Ascending aorta (tissue), 2 donors: ENCODE results near the gene GALR2. TPM values are rescaled to one million over a fixed set of nuclear protein-coding genes. Genes with fewer than 3 reads are reported as not detected.
"Not testable (repeated sequence)": the region's sequence is repeated elsewhere in the genome, so short reads cannot be mapped to it uniquely, and the experiment has no call there.

ENCODE experiments used
- DNase-seq, 2 donors: peaks; one replicate each; pipeline ENCODE4 v3.0.0-alpha.2; 2019; ENCODE audit warnings: low spot score in 2 of 2
- H3K27ac ChIP-seq, 2 donors: fragments of 200-600 bp; sonication (generic); one replicate each; pipeline ENCODE4 v1.5.1; 2016 to 2017; ENCODE audit warnings: mild to moderate bottlenecking in 1 of 2
- H3K27me3 ChIP-seq: fragments of 200-600 bp; sonication (generic); one replicate; pipeline ENCODE4 v1.5.1; 2017
- H3K36me3 ChIP-seq, 2 donors: fragments of 200-600 bp; sonication (generic); one replicate each; pipeline ENCODE4 v1.5.1; 2016
- H3K4me1 ChIP-seq, 2 donors: fragments of 200-600 bp; sonication (generic); one replicate each; pipeline ENCODE4 v1.5.1; 2016 to 2017; ENCODE audit warnings: mild to moderate bottlenecking in 1 of 2
- H3K4me3 ChIP-seq, 2 donors: fragments of 200-600 bp; sonication (generic); one replicate each; pipeline ENCODE4 v1.5.1; 2016 to 2017; ENCODE audit warnings: mild to moderate bottlenecking in 1 of 2
- H3K9me3 ChIP-seq, 2 donors: fragments of 200-600 bp; sonication (generic); one replicate each; pipeline ENCODE4 v1.5.1; 2016
- intact Hi-C: fragments of 100-400 bp; cut with DNase I; formaldehyde crosslinking; loops from one replicate; pipeline ENCODE4 v1.15.1; 2023
- total RNA-seq: library from RNA; depleted of rRNA; stranded (reverse); fragments of >200 nt; gene quantifications from one replicate; pipeline ENCODE4 v1.1.0, GENCODE V29; 2016
- TF ChIP-seq, protein P1 (sequence below), 3 experiments: fragments of 200-600 bp in 2 of 3; fragments of 450-650 bp in 1 of 3; sonication (generic) in 2 of 3; IDR thresholded peaks; one replicate each; pipeline ENCODE4 v1.5.1; 2016 to 2019; ENCODE audit warnings: antibody characterized with exemption in 3 of 3, mild to moderate bottlenecking in 1 of 3, moderate library complexity in 1 of 3

The GALR2 gene
- total RNA-seq, 1 donor from 2014 or later: 2.3 TPM

DNA sequence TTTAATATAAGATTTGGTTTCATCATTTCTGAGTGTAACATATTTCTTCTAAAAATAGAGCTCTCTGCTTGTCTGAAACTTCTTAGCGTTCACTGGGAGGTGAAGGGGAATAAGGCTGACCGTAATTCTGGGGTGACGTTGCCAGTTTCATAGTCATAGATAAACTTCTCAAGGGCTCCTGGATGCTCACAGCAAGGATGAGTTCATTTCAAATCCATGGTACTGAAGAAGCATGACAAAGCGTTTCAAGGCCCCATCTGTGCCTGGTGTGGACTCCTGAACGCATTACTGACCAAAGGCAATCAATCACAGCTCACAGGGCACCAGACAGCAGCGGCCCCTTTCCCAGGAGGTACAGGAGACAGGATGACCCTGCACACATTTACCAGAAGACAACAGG lies 35.5 kb upstream of the GALR2 start:
- no peak overlapping the region for H3K27ac ChIP-seq
- DNase-seq: no peak
- no peaks in the 10 kb centered on the region for H3K4me1 ChIP-seq
- TF ChIP-seq, protein P1, sequence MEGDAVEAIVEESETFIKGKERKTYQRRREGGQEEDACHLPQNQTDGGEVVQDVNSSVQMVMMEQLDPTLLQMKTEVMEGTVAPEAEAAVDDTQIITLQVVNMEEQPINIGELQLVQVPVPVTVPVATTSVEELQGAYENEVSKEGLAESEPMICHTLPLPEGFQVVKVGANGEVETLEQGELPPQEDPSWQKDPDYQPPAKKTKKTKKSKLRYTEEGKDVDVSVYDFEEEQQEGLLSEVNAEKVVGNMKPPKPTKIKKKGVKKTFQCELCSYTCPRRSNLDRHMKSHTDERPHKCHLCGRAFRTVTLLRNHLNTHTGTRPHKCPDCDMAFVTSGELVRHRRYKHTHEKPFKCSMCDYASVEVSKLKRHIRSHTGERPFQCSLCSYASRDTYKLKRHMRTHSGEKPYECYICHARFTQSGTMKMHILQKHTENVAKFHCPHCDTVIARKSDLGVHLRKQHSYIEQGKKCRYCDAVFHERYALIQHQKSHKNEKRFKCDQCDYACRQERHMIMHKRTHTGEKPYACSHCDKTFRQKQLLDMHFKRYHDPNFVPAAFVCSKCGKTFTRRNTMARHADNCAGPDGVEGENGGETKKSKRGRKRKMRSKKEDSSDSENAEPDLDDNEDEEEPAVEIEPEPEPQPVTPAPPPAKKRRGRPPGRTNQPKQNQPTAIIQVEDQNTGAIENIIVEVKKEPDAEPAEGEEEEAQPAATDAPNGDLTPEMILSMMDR (IDR thresholded peaks at IDR 0.05): no peak
- no peak overlapping the region for H3K4me3 ChIP-seq
- intact Hi-C loops: no loop called here
- no peaks in the 10 kb centered on the region for H3K27me3 ChIP-seq
- H3K9me3 ChIP-seq: no peaks in the 10 kb centered on the region
- H3K36me3 ChIP-seq: peaks cover 53 to 60% of the 10 kb centered on the region in 2 donors

DNA sequence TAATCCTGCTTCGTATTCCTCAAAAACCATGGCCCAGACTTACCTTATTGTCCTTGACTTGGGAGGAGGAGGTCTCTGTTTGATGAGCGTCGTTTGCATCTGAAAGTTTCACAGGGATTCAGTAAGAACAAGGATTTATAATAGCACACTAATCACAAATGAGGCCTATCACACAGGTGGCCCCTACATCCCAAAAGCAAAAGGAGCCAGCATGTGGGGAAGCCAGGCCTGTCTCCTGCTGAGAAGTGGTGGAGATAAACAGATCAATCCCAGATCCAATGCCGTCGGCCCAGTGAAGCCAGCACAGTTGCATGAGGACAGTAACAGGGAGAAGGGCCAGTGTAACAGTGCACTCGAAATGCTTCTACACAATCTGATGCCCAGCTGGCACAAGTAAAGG lies 34.2 kb upstream of the GALR2 start:
- H3K27me3 ChIP-seq: no peaks in the 10 kb centered on the region
- no peak overlapping the region for H3K4me3 ChIP-seq
- DNase-seq: no peak
- no peak overlapping the region for H3K27ac ChIP-seq
- H3K36me3 ChIP-seq: peaks cover 65 to 73% of the 10 kb centered on the region in 2 donors
- H3K4me1 ChIP-seq: no peaks in the 10 kb centered on the region
- intact Hi-C loops: no loop called here
- TF ChIP-seq, protein P1 (IDR thresholded peaks at IDR 0.05): no peak
- no peaks in the 10 kb centered on the region for H3K9me3 ChIP-seq

DNA sequence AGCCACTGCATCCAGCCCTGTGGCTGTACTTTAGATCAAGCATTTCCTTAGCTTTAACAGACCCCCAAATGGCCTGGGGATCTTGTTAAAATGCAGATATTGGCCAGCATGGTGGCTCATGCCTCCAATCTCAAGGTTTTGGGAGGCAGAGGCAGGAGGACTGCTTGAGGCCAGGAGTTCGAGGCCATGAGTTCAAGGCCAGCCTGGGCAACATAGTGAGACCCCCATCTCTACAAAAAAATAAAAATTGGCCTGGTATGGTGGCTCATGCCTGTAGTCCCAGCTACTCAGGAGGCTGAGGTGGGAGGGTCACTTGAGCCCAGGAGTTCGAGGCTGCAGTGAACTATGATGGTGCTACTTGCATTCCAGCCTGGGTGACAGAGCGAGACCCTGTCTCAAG lies 31.7 kb upstream of the GALR2 start:
- H3K9me3 ChIP-seq, intact Hi-C loops, H3K27me3 ChIP-seq, H3K27ac ChIP-seq, H3K4me3 ChIP-seq, DNase-seq, H3K4me1 ChIP-seq: not testable (repeated sequence)
- peaks cover 90 to 97% of the 10 kb centered on the region in 2 donors for H3K36me3 ChIP-seq

DNA sequence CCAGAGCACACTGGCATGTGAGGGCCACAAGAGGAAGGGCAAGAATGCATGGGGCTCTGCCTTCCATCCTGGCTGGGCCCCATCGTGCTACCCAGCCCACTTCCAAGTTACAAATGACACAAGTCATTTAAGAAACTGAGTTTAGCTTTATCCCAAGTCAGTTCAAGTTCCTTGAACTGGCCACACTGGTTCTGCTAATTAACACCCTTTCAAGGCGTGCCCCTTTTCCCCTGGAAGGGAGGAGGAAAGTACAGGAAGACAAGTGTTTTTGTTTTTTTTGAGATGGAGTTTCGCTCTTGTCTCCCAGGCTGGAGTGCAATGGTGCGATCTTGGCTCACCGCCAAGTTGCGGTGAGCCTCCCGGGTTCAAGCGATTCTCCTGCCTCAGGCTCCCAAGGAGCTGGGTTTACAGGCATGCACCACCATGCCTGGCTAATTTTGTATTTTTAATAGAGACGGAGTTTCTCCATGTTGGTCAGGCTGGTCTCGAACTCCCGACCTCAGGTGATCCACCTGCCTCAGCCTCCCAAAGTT lies 30.0 kb upstream of the GALR2 start:
- intact Hi-C loops: not testable (repeated sequence)

DNA sequence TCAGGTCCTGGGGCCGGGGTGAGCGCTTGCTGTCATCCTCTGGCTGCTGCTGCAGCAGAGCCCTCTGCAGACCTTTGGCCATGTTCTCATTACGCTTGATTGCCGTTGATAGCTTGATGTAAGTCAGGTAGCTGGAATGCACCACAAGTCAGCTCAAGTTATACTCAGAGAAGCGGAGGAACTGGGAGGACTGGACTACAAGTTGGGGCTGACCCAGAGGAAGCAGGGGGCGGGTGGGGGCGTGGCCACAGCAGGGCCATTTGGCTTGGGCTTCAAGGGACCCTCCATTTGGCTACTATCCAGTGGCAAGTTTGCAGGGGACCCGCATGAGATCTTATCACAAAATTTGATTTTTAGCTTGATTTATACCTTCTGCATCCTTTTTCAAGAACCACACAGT lies 28.5 kb upstream of the GALR2 start:
- H3K27me3 ChIP-seq: no peaks in the 10 kb centered on the region
- H3K27ac ChIP-seq: no peak overlapping the region
- H3K4me1 ChIP-seq: no peaks in the 10 kb centered on the region
- intact Hi-C loops: no loop called here
- DNase-seq: no peak
- peaks cover 98 to 99% of the 10 kb centered on the region in 2 donors for H3K36me3 ChIP-seq
- H3K4me3 ChIP-seq: no peak overlapping the region
- TF ChIP-seq, protein P1 (IDR thresholded peaks at IDR 0.05): no peak
- no peaks in the 10 kb centered on the region for H3K9me3 ChIP-seq

More for the DNA sequence above, 30.0 kb upstream of the GALR2 start:
- peaks cover 98 to 99% of the 10 kb centered on the region in 2 donors for H3K36me3 ChIP-seq
- H3K4me1 ChIP-seq, DNase-seq, H3K27ac ChIP-seq, H3K27me3 ChIP-seq, H3K9me3 ChIP-seq, H3K4me3 ChIP-seq: not testable (repeated sequence)

DNA sequence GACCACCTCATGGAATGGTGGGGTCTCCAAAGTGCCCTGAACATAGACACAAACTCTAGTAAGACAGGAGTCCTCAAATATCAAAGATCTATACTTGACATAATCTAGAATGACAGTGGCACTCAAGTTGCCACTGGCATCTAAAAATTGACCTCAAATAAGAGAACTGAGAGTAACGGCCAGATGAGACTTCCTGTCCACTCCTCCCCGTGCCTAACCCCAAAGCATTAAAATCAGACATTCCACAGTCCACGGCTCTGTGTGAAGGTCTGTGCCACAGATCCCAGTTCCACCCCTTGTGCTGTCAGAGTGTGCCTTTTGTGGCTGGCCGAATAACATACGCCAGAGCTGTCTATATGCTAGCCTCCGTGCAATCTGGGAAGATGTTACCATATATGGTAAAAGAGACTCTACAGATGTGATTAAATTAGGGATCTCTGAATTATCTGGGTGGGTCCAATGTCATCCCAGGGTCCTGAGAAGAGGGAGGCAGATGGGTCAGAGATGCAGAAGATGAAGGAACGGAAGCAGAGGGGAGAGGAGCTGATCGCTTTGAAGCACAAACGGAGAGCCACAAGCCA lies 26.5 kb upstream of the GALR2 start:
- Histone ChIP-seq H3K4me3 (no peak overlapping the region), H3K36me3 (peaks cover 91 to 96% of the 10 kb centered on the region in 2 donors), H3K9me3 (no peaks in the 10 kb centered on the region), H3K4me1 (no peaks in the 10 kb centered on the region), H3K27me3 (no peaks in the 10 kb centered on the region), H3K27ac (no peak overlapping the region)
- TF ChIP-seq, protein P1 (IDR thresholded peaks at IDR 0.05): no peak
- intact Hi-C loops: no loop called here
- DNase-seq: no peak

DNA sequence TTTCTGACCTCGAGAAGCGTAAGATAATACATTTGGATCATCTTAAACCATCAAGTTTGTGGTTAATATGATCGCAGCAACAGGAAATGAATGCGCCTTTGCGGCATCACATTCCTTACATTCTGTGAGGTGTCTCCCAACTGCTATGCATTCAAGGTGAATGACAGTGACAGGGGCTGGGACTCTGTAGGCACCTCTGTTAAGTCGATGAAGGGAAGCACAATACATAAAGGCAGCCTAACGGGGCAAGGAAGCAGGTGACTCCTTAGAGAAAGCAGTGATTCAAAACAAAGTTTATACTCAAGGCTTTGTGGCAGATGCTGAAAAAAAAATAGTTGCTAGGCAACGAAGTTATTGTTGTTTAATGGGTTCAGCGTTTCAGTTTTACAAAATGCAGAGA lies 25.9 kb upstream of the GALR2 start:
- Histone ChIP-seq H3K36me3 (peaks cover 91 to 94% of the 10 kb centered on the region in 2 donors), H3K9me3 (no peaks in the 10 kb centered on the region), H3K27me3 (no peaks in the 10 kb centered on the region), H3K4me1 (no peaks in the 10 kb centered on the region), H3K4me3 (no peak overlapping the region), H3K27ac (no peak overlapping the region)
- no peak for DNase-seq
- TF ChIP-seq, protein P1 (IDR thresholded peaks at IDR 0.05): no peak
- intact Hi-C loops: no loop called here
